HUDEP-2 (cell line): ENCODE data around the gene BRD2.

Experiments used
- DNase-seq, 76 experiments: peaks; one replicate each; lab custom pipeline; 2025; ENCODE audit not compliant: unreplicated experiment in 76 of 76; lab: John Stamatoyannopoulos, UW

The BRD2 gene

DNA sequence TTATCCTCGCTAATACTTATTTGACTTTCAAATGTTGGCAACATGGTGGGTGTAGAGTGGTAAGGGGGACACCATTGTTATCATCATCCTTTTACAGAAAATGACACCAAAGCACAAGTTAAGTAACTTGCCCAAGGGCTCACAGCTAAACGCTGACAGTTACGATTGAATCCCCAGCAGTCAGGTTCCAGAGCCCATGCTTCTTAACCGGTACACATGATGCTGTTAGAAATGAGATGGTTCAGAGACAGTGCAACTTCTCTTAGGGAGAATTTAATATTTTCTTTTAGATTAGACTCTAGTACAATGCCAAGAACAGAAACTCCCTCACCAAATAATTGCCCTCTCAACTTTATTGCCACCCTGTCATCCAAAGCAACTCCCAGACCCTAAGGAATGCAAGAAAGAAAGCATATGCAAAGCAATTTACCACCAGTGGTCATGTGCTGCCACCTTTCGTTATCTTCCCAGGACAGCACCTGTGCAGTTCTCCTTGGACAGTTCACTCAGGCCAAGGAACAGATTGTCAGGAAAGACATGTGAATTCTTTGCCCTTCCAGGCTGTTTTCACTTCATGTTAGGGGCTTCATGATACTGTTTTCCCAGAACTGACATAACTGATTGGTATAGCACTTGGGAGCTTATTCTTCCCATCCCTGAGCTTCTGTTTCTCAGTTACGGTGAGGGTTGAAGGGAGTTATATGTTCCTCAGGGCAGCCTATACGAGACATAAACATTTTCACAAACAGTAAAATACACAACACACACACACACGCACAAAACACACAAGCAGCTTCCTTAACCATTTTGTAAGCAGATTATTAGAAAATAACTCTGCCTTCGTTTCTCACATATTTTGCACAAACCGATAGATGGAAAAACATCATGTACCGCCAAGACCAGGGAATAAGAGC lies 20.6 kb upstream of the BRD2 start:
- peak in 4 of 76 experiments; percentile 9 to 23 (median 20) for DNase-seq

DNA sequence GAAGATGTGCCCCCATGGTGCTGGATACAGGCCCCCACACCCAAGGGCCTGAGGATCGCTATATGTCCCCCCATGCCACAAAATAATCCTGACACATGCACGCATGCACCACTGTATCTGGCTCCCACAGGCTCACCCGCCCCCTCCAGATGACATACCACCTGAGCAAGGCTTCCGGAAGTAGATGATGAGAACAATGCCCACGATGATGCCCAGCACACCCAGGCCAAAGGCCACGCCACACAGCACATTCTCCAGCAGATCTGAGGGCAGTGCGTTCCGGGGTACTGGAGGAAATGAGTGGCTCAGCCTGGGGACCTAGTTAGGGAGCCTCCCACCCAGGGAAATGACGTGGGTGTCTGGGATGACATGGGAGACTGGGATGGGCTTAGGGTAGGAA lies 19.3 kb upstream of the BRD2 start:
- no peak for DNase-seq

- no peak for DNase-seq
These were observed 18.4 kb upstream of the BRD2 start for GRCh38 chr6:32950010-32950409.

DNA sequence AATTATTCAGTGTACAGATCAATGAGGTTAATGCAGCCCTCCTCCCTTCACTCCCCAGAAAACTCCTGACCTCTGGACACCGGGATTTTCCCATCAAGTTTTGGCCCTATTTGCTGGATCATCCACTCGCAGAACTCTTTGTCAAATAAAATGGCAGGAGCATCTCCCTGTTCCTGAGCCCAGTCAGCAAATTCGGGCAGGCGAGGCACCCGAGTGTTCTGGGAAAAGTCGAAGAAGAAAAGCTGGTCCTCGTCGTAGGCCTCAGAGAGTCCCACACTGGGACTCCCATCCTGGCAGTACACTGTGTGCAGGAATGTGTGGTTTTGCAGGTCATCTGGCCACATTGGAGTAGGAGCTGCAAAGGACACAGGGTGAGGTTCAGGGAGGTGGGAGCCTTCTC lies 17.9 kb upstream of the BRD2 start:
- no peak for DNase-seq

DNA sequence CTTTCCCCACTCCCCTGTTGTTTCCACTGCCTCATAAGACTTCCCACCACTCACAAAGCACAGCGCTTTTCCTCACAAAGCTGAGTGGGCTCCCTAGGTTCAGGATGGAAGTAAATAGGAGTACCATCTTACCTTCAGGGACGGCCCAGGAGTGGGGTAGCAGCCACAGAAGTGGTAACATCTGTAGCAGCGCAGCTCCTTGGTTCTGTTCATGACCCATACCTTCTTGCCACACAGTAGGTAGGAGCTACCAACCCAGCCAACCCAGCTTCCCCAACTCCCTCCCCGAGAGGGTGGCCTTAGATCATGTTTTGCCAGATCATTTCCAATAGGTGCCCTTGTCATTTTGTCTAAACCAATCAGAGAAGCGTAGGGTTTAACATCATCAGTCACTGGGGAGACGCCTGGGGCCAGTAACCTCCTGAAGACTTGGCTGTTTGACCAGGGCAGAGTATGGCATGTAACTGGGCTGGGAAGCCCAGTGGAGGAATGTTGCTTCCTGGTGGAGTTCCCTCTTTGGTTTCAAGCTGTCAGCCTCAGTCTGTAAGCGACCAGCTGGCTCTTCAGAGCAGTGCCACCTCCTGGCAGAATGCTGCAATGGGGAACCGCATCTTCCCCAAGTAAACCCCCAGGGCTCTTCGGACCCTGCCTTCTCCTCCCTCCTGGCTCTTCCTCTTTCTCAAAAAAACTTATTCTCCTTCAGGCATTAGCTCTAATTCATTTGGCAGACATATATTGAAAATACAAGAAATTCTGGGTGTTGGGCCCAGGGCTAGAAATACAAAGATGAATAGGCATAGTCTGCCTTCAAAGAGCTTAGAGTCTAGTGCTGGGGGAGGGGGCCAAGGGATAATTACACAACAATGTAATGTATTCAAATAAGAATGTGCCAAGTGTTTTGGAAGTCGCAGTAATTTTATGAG lies 15.3 kb upstream of the BRD2 start, which contains the start of gene HLA-DMA:
Gene HLA-DMA (minus strand): TSS at position 281 of the 923 bp plus-strand sequence. CDS start 61 bp downstream, at position 220.
- DNase-seq = peak in 67 of 76 experiments; percentile 18 to 81 (median 54)

- peak in 4 of 76 experiments; percentile 7 to 21 (median 16) for DNase-seq
These were observed 14.6 kb upstream of the BRD2 start for GRCh38 chr6:32953775-32954174.

DNA sequence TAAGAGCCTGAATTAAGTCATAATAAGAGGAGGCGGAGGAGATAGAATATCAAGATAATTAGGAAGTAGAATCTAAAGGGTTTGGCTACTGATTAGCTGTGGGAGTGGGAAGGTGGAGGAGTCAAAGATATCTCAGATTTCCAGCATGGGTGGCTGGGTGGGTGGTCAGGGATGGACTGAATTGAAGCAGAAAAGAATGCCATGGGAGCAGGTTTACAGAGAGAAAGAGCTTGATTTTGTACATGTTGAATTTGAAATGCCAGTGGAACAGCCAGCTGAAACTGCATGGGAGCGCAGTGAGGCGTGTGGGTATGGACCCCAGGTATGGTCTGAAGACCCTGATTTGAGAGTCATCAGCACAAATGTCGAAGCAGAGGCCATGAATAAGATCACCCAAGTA lies 14.1 kb upstream of the BRD2 start:
- DNase-seq = no peak

DNA sequence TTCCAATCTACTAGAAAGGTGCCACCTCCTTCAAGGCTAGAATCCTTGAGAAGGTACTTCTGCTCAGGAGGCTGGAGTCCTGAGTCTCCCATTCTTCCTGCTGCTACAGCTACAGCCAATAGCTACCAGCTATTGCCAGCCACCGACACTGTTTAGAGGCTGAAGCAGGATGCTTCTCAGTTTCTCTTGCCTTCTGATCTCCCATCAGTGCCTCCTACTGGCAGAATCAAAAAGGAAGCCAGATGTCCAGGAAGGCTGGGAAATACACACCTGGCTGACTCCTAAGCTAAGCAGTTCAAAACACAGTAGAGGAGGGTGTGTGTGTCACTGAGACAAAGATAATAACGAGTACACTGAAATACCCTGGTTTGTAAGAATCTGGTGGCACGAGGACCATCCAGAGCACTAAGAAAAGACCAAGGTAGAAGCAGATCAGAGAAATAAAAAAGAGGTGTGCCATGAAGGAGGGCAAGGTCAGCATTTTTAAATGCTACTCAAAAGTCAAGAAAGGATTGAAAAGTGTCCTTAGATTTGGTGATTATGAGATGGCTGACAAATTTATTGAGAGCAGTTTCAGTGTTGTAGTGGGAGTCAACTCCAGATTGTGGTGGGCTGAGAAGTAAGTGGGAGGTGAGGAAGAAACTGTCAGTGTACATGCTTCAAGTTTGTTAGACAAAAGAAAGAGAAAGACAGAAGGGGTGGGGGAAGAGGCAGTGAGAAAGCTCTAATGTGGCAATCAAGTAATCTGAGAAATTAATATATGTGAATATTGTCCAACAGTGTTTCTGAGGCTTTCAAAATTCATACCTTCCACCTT lies 13.2 kb upstream of the BRD2 start:
- peak in 1 of 76 experiments; percentile 13 for DNase-seq

- DNase-seq = no peak
These were observed 12.2 kb upstream of the BRD2 start for GRCh38 chr6:32956176-32956575.

GRCh38 chr6:32960563-32960962 lies 7.8 kb upstream of the BRD2 start:
- no peak for DNase-seq

- DNase-seq = no peak
These were observed 6.1 kb upstream of the BRD2 start for GRCh38 chr6:32962213-32962826.

DNA sequence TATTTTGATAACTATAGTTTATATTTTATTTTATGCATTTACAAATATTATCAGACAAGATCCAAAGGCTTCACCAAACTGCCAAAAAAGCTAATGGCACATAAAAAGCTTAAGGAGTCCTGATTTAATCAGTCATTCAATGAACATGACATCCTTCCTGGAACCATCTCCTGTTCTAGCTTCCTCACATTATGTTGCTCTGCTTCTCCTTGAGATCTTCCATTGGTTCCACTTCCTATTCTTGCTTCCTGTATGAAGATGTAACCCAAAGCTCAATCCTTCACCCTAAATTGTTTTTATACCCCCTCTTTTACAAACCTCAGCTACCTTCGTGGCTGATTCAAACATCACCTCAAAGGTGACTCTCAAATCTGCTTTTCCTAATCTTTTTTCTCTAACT lies 4.5 kb upstream of the BRD2 start:
- no peak for DNase-seq

GRCh38 chr6:32964776-32965175 lies 3.6 kb upstream of the BRD2 start:
- DNase-seq = no peak

DNA sequence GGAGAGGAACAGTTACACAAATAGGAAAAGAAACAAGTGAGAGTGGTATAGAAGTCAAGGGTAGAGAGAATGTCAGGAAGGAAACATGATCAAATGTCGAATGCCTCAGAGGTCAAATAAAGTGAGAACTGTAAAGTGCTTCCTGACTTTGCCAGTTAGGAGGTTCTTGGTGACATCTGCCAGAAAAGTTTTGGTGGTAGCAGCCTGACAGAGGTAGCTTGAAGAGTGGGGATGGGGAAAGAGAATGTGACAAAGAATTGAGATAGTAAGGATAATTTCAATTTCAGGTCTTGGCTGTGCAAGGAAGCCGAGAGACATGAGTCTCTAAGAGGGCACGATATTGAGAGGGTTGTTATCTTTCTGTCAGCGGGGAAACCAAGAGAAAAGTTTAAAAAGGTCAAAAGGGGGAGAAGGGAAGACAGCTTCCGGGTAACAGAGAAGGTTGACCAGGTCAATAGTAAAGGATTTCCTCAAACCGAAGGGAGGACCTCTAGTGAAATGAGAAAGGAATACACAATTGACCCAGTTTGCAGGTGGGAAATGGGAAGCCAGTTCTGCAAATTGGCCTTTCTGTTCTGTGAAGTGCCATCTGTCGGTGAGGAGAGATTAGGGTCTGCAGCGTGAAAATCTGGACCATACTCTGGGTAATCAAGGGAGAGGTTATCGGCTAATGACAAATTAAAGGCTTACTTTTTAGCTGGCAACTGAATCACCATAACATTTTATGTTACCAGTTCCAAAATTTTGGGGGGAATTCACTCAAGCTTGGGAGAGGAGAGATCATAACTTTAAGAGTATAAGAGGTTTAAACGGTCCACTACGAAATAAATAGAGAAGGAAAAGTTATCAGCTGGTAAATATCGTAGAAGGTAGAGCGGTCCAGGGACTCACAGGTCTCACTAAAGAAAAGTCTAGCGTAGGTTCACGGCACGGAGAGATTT lies 973 bp upstream of the BRD2 start:
- peak in 52 of 76 experiments; percentile 29 to 85 (median 56) for DNase-seq

DNA sequence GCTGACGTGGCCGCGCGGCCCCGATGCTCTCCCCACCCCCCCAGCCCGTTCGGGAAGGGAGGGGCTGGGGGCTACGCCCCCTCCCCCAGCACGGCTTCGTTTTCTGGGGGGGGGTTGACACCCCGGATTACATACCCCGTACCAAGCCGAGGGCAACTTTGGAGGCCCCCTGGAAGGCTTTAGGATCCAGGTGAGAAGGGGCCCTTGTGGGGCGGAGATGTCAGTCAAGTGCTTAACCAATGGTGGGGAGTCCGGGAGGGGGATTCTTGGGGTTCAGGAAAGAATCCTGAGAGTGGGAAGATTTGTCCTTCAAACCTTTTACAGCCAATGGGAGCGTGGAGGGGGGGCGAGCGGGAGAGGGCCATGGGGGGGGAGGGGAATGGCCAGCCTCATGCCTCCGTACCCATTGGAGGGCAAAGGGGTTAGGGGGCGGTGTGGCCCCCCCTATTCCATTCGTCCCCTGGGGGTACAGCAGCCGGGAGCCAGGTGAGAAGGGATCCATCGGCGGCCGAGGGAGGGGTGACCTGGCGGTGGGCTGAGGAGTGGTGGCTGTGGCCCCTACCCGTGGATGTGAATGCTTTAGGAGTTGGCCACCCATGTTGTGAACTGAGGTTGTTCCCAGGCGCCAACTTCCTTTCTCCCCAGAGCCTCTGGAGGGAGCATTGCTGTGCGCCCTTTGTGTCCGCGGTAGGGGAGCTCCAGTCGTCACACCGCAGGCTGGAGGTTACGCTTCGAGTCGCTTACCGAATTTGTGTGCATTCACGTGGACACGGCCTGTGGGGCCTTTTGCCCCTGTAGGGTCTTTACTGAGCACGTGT lies 682 bp downstream of the BRD2 start:
- peak in 68 of 76 experiments; percentile 23 to 95 (median 72) for DNase-seq

- DNase-seq = peak in 73 of 76 experiments; percentile 50 to 91 (median 82)
These were observed 1.5 kb downstream of the BRD2 start for GRCh38 chr6:32969685-32970412.
